Hepatocyte (in vitro differentiated cells): ENCODE measurements around the gene EDARADD. TPM values are rescaled to one million over a fixed set of nuclear protein-coding genes. Genes with fewer than 3 reads are reported as not detected.

ENCODE experiments used
- DNase-seq: peaks from one replicate; pipeline ENCODE4 v3.0.0-alpha.2; 2016; ENCODE audit warnings: low spot score
- H2AFZ ChIP-seq: fragments of 200-600 bp; sonication (generic); 2 replicates; pipeline ENCODE4 v1.6.0; 2016; ENCODE audit warnings: antibody characterized with exemption, mild to moderate bottlenecking
- H3K27ac ChIP-seq: fragments of 200-600 bp; sonication (generic); 2 replicates; pipeline ENCODE4 v1.5.1; 2016; ENCODE audit warnings: mild to moderate bottlenecking
- H3K27me3 ChIP-seq: fragments of 200-600 bp; sonication (generic); 2 replicates; pipeline ENCODE4 v1.6.1; 2016
- H3K36me3 ChIP-seq: fragments of 200-600 bp; sonication (generic); replicated peaks from 2 replicates; pipeline ENCODE4 v1.5.1; 2016; ENCODE audit warnings: low read depth; ENCODE audit not compliant: insufficient read depth
- H3K4me1 ChIP-seq: fragments of 200-600 bp; sonication (generic); 2 replicates; pipeline ENCODE4 v1.5.1; 2016; ENCODE audit warnings: mild to moderate bottlenecking, moderate library complexity; ENCODE audit not compliant: insufficient read depth
- H3K4me2 ChIP-seq: fragments of 200-600 bp; sonication (generic); 2 replicates; pipeline ENCODE4 v1.6.0; 2016
- H3K4me3 ChIP-seq: fragments of 200-600 bp; sonication (generic); 2 replicates; pipeline ENCODE4 v1.5.1; 2016; ENCODE audit warnings: mild to moderate bottlenecking
- H3K79me2 ChIP-seq: fragments of 200-600 bp; sonication (generic); 2 replicates; pipeline ENCODE4 v1.6.0; 2017; ENCODE audit warnings: mild to moderate bottlenecking
- H3K9me2 ChIP-seq: fragments of 200-600 bp; sonication (generic); replicated peaks from 2 replicates; pipeline ENCODE4 v1.6.0; 2017; ENCODE audit warnings: mild to moderate bottlenecking; ENCODE audit not compliant: insufficient read depth
- H3K9me3 ChIP-seq: fragments of 200-600 bp; sonication (generic); 2 replicates; pipeline ENCODE4 v1.5.1; 2016; ENCODE audit warnings: low read depth, mild to moderate bottlenecking
- H4K20me1 ChIP-seq: fragments of 200-600 bp; sonication (generic); 2 replicates; pipeline ENCODE4 v1.6.0; 2016; ENCODE audit warnings: mild to moderate bottlenecking; ENCODE audit not compliant: insufficient read depth, poor library complexity, severe bottlenecking
- CTCF ChIP-seq: fragments of 200-600 bp; sonication (generic); IDR thresholded peaks from 2 replicates; pipeline ENCODE4 v1.5.1; 2016; ENCODE audit warnings: antibody characterized with exemption, mild to moderate bottlenecking; ENCODE audit not compliant: poor library complexity
- EZH2 ChIP-seq: fragments of 200-600 bp; sonication (generic); IDR thresholded peaks from 2 replicates; pipeline ENCODE4 v1.6.1; 2016; ENCODE audit warnings: antibody characterized with exemption, mild to moderate bottlenecking, borderline replicate concordance
- EZH2phosphoT487 ChIP-seq: fragments of 200-600 bp; sonication (generic); IDR thresholded peaks from one replicate; pipeline ENCODE4 v1.6.1; 2018; ENCODE audit warnings: antibody characterized with exemption, mild to moderate bottlenecking, low read depth, moderate library complexity; ENCODE audit not compliant: unreplicated experiment, severe bottlenecking
- WGBS: methylation state at CpG from one replicate; pipeline ENCODE4 v1.1.6; 2016; ENCODE audit warnings: low lambda C conversion rate; ENCODE audit errors: missing lambda C conversion rate; 5-methylcytosine and 5-hydroxymethylcytosine counted together
- polyA plus RNA-seq: library from polyadenylated mRNA; unstranded; fragments of >200 nt; fragmentation: Nextera tagmentation; extraction: Ambion mirVana; gene quantifications from 2 replicates; pipeline ENCODE4 v1.2.1, GENCODE V29; 2016
- total RNA-seq: library from RNA; depleted of rRNA; stranded (reverse); fragments of >200 nt; gene quantifications from 2 replicates; pipeline ENCODE4 v1.2.3, GENCODE V29; 2014

EDARADD gene
- total and polyA plus RNA-seq, 2 experiments from 2014 or later: 1.7 to 4.5 TPM

DNA sequence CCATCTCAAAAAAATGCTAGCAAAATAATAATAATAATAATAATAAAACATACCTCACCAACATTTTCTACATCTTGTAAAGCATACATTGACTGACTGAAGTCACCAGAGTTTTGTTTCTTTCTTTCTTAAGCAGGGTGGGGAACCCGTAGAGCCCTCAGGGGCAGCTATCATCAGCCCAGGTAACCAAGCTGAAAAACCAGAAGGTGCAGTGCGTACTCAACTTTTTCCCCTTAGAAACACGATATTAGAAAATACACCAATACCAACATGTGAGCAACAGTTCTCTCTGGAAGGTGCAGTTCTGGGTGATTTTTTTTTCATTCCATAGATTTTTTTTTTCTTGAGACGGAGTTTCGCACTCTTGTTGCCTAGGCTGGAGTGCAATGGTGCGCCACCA lies 75.4 kb downstream of the EDARADD start:
- H3K9me2 ChIP-seq: no peaks in the 10 kb centered on the region
- no peak overlapping the region for H3K4me3 ChIP-seq
- no peak for DNase-seq
- no peaks in the 10 kb centered on the region for H3K36me3 ChIP-seq
- whole genome bisulfite sequencing: 92% methylated on average over 6 of the region's 6 CpGs
- no peak for TF ChIP-seq EZH2
- no peak for TF ChIP-seq CTCF
- TF ChIP-seq EZH2phosphoT487: no peak
- H3K27ac ChIP-seq: no peak overlapping the region
- H4K20me1 ChIP-seq: no peaks in the 10 kb centered on the region
- no peak overlapping the region for H2AFZ ChIP-seq
- H3K9me3 ChIP-seq: no peaks in the 10 kb centered on the region
- H3K4me1 ChIP-seq: peaks cover 9% of the 10 kb centered on the region
- no peak overlapping the region for H3K4me2 ChIP-seq
- no peaks in the 10 kb centered on the region for H3K27me3 ChIP-seq
- H3K79me2 ChIP-seq: no peaks in the 10 kb centered on the region

DNA sequence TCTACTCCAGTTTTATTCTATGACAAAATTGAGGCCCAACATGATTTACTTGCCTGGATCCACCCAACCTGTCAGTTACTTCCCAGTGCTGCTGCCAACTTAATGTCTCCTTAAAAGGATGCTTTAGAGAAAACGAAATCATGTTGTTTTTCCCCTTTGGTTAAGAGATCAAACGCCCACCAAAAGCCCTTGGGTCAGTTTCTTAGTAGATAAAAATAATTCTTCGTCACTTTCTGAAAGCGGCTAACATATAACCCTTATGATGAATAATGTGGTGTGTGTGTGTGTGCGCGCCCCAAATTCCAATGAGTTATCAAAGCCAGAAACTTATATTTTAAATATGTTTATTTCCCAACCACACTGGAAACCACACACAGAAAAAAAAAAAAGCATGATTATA lies 77.0 kb downstream of the EDARADD start:
- no peak overlapping the region for H2AFZ ChIP-seq
- H3K9me3 ChIP-seq: no peaks in the 10 kb centered on the region
- H3K27me3 ChIP-seq: no peaks in the 10 kb centered on the region
- H3K4me2 ChIP-seq: no peak overlapping the region
- DNase-seq: no peak
- H3K9me2 ChIP-seq: no peaks in the 10 kb centered on the region
- no peak overlapping the region for H3K27ac ChIP-seq
- H3K79me2 ChIP-seq: no peaks in the 10 kb centered on the region
- H3K4me3 ChIP-seq: no peak overlapping the region
- H4K20me1 ChIP-seq: no peaks in the 10 kb centered on the region
- no peaks in the 10 kb centered on the region for H3K36me3 ChIP-seq
- peaks cover 9% of the 10 kb centered on the region for H3K4me1 ChIP-seq
- WGBS: 89% methylated on average over 6 of the region's 6 CpGs
- TF ChIP-seq EZH2phosphoT487: no peak
- TF ChIP-seq CTCF: no peak
- no peak for TF ChIP-seq EZH2

GRCh38 chr1:236471653-236472052 lies 77.6 kb downstream of the EDARADD start:
- TF ChIP-seq CTCF: no peak
- TF ChIP-seq EZH2phosphoT487: no peak
- TF ChIP-seq EZH2: no peak

More at GRCh38 chr1:236471653-236472052, 77.6 kb downstream of the EDARADD start:
- H2AFZ ChIP-seq: no peak overlapping the region
- 42% methylated on average over 6 of the region's 6 CpGs for WGBS
- H3K4me2 ChIP-seq: no peak overlapping the region
- no peaks in the 10 kb centered on the region for H3K9me2 ChIP-seq
- H3K4me1 ChIP-seq: peaks cover 9% of the 10 kb centered on the region
- H3K4me3 ChIP-seq: no peak overlapping the region
- H3K27me3 ChIP-seq: no peaks in the 10 kb centered on the region
- H4K20me1 ChIP-seq: no peaks in the 10 kb centered on the region
- H3K36me3 ChIP-seq: no peaks in the 10 kb centered on the region
- DNase-seq: no peak
- H3K79me2 ChIP-seq: no peaks in the 10 kb centered on the region
- H3K27ac ChIP-seq: no peak overlapping the region
- no peaks in the 10 kb centered on the region for H3K9me3 ChIP-seq
